Medulla oblongata (tissue), 1 donor: ENCODE data around the gene DPH5.
A peak's percentile ranks its signal among the peaks of the same experiment; 100 is the strongest.
"Not testable (repeated sequence)": the region's sequence is repeated elsewhere in the genome, so short reads cannot be mapped to it uniquely, and the experiment has no call there.

Experiments used
- DNase-seq: peaks from one replicate; pipeline ENCODE4 v3.0.0-alpha.2; 2015; ENCODE audit errors: extremely low spot score

The DPH5 gene, protein sequence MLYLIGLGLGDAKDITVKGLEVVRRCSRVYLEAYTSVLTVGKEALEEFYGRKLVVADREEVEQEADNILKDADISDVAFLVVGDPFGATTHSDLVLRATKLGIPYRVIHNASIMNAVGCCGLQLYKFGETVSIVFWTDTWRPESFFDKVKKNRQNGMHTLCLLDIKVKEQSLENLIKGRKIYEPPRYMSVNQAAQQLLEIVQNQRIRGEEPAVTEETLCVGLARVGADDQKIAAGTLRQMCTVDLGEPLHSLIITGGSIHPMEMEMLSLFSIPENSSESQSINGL

DNA sequence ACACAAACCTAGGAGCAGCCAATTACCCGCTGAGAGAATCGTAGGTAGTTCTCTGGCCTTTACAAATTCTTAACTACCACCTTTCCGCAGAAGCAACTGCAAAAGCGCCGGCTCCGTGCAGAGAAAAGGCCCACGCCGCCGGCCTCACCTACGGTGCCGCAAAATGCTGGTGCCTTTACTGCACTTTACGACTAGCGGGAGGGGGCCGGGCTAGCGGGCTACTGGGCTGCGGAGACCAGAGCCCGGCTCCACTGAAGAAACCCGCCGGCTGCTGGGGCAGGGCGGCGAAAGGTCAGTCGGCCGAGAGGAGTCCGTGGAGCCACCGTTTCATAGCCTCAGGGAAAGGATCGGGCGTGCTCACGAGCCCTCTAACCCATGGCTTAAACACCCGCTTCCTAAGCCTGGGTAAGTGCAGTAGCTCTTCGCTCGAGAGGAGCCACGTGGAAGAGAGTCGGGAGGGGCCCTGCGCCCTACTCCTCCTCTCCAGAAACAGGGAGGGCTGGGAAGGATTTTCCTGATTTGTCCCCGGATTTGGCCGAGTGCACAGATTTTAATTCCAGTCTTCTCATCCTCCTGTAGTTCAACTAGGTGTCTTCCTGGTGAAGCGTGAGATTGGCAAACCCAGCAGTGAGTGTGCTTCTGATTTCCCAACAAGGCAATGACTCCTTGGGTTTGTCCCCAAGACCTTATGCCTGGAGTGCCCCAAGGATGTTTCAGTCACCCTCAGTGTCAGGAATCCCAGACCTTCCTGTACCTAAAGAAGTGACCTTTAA, at the start of gene DPH5:
TSS of gene DPH5 (minus strand) at position 128 of the 773 bp plus-strand sequence. CDS start 341 bp downstream, outside the sequence.
- DNase-seq: peak; percentile 89

DNA sequence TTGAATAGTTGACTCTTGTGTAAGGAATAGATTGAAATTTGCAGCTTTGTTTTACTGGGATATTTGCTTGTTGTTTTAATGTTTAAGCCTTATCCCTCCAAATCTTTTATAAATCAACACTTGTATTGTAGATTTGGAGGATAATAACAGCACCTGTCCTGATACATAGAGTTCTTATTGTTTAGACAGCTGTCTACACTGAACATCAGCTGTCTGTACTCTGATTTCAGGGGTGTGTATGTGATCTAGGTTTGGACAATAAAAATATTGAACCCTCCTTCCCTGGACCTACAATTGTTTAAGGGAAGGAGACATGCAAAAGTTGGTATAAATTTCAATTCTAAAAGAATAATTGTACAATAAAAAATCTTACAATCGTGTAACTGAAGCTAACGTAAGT, 48.3 kb upstream of the DPH5 start:
- no peak for DNase-seq

DNA sequence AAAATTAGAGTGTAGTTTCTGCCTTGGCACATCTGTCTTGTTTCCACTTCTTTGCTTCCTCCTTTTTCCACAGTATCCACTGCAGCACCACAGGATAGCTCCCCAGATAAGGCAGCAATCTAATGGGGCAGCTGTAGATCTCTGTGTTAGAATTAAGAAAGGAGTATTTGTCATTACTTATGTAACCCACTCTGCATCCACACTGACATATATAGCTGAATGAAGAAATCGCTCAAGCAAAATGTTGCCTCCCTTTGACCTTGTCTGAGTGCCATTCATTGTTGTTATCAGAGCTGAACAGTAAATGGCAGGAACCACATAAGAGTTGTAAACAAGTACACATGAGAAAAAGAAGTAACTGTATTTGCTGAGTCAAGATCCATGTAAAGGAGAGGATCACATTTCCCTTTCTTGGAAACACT, 45.9 kb upstream of the DPH5 start:
- no peak for DNase-seq

DNA sequence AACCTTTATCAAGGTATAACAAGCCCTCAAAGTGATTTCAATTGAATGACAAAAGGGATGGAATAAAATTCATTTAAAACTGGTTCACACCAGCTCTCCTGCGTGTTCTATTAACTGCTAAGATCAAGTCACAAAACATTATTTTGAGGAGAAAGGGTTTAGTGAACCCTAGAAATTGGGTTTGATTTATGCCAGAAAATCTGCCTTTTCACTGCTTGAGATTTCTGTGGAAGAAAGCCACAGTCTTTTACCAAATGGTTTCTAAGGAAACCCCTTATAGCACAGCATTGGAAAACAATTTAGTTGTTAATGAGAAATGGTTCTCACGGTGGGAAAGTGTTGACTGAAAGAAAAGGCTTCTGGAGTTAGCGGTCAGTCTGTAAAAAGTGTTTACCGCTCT, 43.6 kb upstream of the DPH5 start:
- peak; percentile 19 for DNase-seq

DNA sequence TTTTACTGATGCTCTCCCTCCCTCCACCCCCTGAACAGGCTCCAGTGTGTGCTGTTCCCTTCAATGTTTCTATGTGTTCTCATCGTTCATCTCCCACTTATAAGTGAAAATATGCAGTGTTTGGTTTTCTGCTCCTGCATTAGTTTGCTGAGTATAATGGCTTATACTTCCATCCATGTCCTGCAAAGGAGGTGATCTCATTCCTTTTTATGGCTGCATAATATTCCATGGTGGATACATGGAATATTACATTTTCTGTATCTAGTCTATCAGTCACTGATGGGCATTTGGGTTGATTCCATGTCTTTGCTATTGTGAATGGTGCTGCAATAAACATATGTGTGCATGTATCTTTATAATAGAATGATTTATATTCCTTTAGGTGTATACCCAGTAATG, 41.4 kb upstream of the DPH5 start:
- DNase-seq: not testable (repeated sequence)

DNA sequence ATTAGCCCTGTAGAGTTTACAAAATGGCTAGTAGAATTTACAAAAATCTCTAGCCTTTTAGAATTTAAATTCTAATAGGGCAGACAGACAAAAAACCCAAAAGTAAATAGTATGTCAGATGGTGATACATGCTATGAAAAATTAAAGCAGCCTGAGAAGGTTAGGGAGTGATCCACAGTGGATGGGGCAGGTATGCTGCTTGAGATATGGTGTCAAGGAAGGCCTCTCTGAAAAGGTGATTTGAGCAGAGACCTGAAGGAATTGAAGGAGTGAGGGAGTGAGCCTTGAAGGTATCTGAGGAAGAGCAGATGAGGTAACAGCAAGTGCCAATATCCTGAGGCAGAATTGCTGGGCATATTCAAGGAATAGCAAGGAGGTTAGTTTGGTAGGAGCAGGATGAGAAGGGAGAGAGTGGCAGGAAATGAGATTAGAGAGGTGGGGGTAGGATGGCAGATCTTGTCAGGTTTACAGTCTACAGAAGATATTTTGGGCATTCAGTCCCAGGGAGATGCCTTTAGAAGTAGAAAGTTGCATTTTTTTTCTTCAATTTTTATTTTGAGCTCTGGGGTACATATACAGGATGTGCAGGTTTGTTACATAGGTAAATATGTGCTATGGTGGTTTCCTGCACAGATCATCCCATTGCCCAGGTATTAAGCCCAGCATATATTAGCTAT, 40.8 kb upstream of the DPH5 start:
- DNase-seq: no peak

DNA sequence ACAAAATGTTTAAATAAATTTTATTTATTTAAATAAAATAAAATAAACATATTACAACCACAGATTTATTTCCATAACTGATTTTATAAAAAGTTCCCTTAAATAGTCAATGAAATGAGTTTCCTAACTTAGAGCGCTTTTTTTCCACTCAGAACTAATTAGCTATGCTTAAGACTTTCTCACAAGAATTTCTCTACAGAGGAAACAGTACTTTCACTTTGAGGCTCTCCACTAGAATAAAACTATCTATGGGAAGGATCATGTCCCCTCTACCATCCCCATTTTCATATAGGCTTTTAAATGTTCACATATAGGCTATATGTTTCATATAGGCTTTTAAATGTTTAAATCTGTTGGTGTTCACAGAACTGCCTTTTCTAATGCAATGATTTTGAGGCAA, 40.0 kb upstream of the DPH5 start:
- peak; percentile 11 for DNase-seq

DNA sequence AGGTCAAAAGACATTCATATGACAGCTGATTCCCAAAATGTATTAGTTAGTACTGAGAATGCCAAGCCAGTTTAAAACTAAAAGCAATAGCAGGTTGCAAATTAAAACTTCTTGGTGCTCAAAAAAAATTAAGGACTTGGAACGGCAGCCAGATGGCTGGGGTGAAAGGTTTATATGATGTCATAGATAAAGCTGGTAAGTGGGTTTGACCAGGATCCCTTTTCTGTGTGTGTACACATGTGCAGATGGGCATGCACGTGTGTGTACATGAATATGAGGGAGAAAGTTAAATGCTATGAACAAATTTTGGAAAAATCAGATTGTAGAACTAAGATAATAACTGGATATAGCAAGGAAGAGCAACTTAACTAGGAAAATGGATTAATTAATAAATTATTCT, 39.1 kb upstream of the DPH5 start:
- DNase-seq: no peak

DNA sequence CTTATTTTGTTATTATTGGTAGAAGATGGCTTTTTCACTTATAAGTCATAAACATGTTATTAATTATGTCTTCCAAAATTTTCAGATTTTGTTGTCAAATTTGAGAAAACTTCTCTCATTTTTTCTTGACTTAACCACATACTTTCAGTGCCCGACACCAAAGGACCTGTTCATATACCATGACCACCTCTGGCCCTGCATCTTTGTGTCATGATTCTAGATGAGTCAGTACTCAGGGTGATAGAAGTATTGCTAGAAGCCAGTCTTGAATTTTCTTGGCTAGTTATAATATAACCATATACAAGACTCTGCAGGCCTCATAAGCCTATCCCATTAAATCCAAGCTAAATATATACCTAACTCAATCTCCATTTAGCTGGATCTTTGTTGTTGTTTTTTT, 35.4 kb upstream of the DPH5 start:
- no peak for DNase-seq

DNA sequence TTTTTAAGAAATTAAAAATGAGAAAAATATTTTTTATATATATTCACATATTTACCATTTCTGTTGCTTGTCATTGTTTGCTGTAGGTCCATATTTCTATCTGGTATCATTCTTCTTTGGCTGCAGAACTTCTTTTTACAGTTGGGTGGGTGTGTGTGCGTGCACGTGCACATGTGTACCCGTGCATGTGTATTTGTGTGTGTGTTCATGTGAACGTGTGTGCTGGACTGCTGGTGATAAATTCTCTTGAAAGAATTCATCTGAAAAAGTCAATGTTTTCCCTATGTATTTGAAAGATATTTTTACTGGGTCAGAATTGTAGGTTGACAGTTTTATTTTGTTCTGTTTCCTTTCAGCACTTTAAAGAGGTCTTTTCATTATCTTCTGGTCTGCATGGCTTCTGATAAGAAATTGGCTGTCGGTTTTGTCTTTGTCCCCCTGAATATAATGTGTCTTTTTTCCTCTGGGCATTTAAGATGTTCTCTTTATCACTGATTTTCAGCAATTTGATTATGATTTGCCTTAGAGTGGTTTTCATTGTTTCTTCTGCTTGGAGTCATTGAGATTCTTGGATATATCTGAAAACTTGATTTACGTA, 34.5 kb upstream of the DPH5 start:
- DNase-seq: no peak

DNA sequence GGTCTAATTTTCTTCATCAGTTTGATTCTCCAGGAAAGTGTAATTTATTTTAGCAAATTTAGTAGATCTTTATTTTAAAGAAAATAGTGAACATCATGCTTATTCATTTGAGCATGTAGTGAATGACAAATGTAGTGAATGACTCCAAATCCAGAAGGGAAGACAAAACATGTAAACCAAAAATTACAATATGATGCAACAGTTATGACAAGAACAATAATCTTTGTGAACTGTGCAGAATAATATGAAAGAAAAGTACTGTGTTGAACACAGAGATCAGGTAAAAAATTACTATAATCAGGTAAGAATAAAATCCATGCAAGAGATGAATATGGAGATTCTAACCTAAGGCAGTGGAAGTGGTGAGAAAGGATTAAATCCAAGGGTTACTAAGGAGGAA, 30.0 kb upstream of the DPH5 start:
- DNase-seq: no peak

DNA sequence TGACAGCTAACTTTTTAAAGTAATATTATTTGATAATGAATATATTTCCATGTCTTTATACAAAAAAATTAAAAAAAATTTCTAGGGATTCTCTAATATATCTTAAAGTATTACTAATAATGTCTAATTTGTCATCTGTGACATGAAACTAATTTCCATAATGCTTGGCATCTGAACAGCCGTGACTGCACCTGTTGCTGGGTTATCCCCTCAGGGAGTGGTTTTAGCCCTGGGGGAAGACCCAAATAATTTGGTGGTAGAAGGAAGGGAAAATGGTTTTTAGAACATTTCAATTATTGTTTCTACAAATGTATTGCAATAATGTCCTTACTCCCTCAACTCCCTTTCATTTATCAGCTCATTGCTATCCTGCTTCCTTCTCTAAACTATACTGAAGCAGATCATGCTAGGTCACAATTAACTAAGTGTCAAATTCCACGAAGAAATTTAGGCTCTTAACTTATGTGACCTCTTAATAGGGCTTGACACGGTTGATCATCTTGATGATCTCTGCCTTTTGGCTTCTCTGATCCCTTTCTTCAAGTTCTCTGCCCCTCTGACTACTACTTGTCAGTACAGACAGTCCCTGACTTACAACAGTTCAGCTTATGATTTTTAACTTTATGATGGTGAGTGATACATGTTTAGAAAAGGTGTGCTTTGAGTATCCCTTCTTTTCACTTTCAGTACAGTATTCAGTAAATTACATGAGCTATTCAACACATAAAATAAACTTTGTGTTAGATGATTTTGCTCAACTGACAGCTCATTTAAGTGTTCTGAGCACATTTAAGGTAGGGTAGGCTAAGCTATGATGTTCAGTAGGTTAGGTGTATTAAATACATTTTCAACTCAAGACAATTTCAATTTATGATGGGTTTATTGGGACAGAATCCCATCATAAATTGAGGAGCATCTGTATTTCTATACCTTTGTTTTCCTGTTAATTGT, 26.4 kb upstream of the DPH5 start:
- no peak for DNase-seq

DNA sequence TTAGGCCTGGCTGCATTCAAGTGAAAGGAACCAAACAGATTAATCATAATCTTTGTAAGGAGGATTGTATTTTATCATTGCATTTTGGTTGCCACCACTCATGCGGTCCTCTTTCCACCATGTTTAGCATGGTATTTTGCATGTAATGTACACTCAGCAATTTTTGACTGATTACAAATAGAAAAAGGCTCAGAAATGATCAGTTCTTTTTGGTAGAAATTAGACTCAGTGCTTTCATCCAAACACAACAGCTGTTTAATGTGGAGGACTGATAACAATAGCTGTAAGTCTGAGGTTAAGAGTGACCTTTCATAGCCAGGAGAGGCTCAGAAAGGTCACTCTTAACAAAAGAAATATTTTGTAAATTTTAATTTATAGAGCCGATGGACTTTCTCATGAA, 25.3 kb upstream of the DPH5 start:
- no peak for DNase-seq

DNA sequence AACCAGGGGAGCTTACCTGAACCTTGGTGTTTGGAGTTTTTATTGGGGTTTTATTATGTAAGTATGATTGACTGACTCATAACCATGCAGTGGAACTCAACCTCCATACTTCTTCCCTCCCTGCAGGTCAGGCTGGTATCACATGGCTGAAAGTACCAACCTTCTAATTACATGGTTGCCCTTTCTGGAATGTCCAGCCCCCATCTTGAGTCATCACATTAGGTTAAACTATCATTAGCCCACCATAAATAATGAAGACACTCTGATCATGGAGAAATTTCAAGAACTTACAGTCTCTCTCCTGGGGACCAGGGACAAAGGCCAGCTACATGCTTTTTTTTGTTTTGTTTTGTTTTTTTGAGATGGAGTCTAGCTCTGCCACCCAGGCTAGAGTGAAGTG, 19.2 kb upstream of the DPH5 start:
- DNase-seq: no peak

DNA sequence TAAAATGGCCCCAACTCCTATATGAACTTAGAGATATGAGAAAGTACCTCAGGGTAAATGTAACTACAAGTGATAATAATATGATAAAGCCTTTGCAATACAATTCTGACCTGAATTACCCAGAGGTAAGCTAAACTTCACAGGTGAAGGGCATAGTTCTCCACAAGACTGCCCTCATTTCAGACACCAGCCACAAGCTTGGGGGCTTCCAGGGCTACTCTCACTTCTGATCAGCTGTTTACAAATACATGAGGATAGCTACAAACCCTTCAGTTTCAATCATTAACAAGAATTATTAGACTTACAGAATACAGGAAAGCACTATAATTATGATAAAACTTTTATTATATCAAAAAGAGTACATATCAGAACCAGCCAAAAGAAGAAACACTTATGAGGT, 18.7 kb upstream of the DPH5 start:
- no peak for DNase-seq

DNA sequence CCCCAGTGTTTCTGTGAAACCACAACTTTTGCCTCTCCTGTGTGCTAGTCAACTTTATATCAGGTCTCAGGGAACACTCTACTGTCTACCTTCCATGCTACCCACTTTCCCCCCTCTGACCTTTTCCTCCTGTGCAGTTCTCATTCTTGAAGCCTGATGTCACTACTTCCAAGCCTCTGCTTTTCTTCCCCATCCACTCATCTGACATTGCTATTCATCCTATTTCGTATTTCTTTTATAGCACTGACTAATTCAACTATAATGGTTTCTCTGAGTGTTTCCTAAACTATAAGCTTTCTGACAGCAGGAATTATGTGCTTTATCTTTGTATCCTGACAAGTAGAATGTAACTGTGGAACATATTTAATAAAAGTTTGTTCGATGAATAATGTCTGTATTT, 18.2 kb upstream of the DPH5 start:
- DNase-seq: no peak

DNA sequence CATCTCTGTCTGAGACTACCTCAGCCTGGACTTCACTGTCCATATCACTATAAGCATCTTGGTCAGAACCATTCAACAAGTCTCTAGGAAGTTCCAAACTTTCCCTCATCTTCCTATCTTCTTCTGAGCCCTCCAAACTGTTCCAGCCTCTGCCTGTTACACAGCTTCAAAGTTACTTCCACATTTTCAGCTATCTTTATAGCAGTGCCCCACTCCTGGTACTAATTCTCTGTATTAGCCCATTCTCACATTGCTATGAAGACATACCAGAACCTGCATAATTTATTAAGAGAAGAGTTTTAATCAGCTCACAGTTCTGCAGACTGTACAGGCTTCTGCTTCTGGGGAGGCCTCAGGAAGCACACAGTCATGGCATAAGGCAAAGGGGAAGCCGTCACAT, 15.7 kb upstream of the DPH5 start:
- no peak for DNase-seq

DNA sequence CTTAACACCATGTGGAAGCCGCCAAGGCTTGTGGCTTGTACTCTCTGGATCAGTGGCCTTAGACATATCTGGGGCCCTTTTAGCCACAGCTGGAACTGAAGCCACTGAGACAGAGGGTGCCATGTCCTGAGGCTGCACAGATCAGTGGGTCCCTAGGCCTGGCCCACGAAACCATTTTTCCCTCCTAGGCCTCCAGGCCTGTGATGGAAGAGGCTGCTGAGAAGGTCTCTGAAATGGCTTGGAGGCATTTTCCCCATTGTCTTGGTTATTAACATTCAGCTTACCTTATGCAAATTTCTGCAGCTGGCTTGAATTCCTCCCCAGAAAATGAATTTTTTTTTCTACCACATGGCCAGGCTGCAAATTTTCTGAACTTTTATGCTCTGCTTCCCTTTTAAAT, 15.1 kb upstream of the DPH5 start:
- no peak for DNase-seq

DNA sequence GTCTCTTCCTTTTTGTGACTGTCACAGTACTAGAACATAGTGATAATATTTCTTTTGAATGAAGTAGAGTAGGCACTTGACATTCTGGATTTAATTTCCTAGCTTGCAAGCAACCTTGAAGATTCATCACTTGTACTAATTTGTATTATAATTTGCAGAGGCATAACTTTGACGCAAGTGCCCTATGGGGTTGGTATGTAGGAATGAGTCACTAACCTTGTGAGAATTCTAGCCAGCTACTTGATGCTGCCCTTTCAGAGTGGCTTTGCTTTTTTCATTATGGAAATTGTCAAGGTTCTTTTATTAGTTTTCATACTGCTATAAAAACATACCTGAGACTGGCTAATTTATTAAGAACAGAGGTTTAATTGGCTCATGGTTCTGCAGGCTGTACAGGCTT, 13.7 kb upstream of the DPH5 start:
- no peak for DNase-seq

DNA sequence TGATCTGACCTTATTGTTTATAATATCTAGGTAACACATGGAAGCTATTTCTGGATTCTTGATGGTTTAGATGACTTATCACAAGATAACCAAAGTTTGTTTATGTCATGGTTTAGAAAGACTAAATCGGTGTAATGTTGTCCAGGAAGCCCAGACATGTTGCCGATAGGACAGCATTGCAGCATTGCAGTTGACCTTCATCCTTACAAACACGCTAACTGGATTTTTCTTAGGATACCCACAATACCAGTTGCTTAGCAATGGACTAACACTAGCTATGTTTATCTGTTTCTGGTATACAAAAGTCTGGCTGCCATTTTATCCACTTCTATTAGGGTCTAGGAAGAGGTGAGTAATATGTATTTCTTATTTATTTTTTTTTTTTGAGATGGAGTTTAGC, 11.7 kb upstream of the DPH5 start:
- no peak for DNase-seq

DNA sequence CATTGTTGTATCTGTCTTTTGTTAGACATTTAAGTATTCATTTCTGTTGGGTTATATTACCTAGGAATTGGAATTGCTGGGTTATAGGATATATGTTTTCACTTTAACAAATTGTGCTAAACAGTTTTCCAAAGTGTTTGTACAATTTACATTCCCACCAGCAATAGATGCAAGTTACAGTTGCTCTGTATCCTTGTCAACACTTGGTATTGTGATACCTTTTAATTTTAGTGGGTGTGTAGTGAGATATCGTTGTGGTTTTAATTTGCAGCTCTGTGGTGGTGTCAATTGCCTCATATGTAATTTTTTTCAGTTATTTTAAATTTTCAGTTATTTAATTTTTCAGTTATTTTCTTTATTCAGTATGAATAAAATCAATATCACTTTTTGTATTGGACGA, 7.4 kb upstream of the DPH5 start:
- no peak for DNase-seq
